Natural killer cell (primary cell): Measurements from ENCODE around the gene F12. TPM values are rescaled to one million over a fixed set of nuclear protein-coding genes. Genes with fewer than 3 reads are reported as not detected.

ENCODE experiments used
- ATAC-seq, 3 donors: fragments of 150-1000 bp in 2 of 3; fragments of 200-7000 bp in 1 of 3; cut with Tn5 transposase; 1 replicate in 1 of 3; 2 replicates in 2 of 3; pipeline ENCODE4 v1.10.0; 2021; ENCODE audit warnings: mild to moderate bottlenecking in 2 of 3, moderate library complexity in 2 of 3
- DNase-seq, 2 donors: peaks; one replicate each; pipeline versions ENCODE4 v3.0.0 to v3.0.0-alpha.2; 2013 to 2021; ENCODE audit warnings: mixed read lengths in 1 of 2
- H3K27ac ChIP-seq: one replicate; pipeline ENCODE4 v1.5.1; 2013; ENCODE audit warnings: mild to moderate bottlenecking, low read length
- H3K27me3 ChIP-seq: one replicate; pipeline ENCODE4 v1.6.1; 2013; ENCODE audit warnings: low read length; ENCODE audit not compliant: control insufficient read depth, insufficient read depth
- H3K36me3 ChIP-seq: one replicate; pipeline ENCODE4 v1.6.1; 2013; ENCODE audit warnings: low read length; ENCODE audit not compliant: control insufficient read depth, insufficient read depth
- H3K4me1 ChIP-seq: one replicate; pipeline ENCODE4 v1.6.1; 2013; ENCODE audit warnings: low read length; ENCODE audit not compliant: control insufficient read depth, insufficient read depth
- H3K4me3 ChIP-seq: one replicate; pipeline ENCODE4 v1.5.1; 2013; ENCODE audit warnings: low read length
- H3K9me3 ChIP-seq: one replicate; pipeline ENCODE4 v1.6.1; 2013; ENCODE audit warnings: low read length; ENCODE audit not compliant: control insufficient read depth, insufficient read depth
- H3K27ac Mint-ChIP-seq, 2 donors: one replicate each; pipeline ENCODE4 v1.8.0; 2022; ENCODE audit warnings: mild to moderate bottlenecking in 2 of 2, mixed read lengths in 2 of 2, moderate library complexity in 1 of 2
- H3K27me3 Mint-ChIP-seq, 2 donors: one replicate each; pipeline ENCODE4 v1.8.0; 2022; ENCODE audit warnings: low read depth in 2 of 2, mixed read lengths in 2 of 2
- H3K36me3 Mint-ChIP-seq: one replicate; pipeline ENCODE4 v1.8.0; 2022; ENCODE audit warnings: mixed read lengths
- H3K4me1 Mint-ChIP-seq, 2 donors: one replicate each; pipeline ENCODE4 v1.8.0; 2022; ENCODE audit warnings: mixed read lengths in 2 of 2
- H3K4me3 Mint-ChIP-seq: one replicate; pipeline ENCODE4 v1.8.0; 2022; ENCODE audit warnings: mild to moderate bottlenecking, moderate library complexity, mixed read lengths
- H3K9me3 Mint-ChIP-seq, 2 donors: one replicate each; pipeline ENCODE4 v1.8.0; 2022; ENCODE audit warnings: mixed read lengths in 2 of 2
- CTCF ChIP-seq: fragments of 200-600 bp; IDR thresholded peaks from one replicate; pipeline ENCODE4 v1.8.0; 2022; ENCODE audit warnings: antibody characterized with exemption
- WGBS: methylation state at CpG from one replicate; pipeline ENCODE4 v1.1.7; 2013; ENCODE audit warnings: missing lambda C conversion rate; ENCODE audit not compliant: insufficient coverage; 5-methylcytosine and 5-hydroxymethylcytosine counted together
- intact Hi-C: fragments of 100-400 bp; cut with micrococcal nuclease; formaldehyde crosslinking; loops from one replicate; pipeline ENCODE4 v1.14.2; 2022
- total RNA-seq, 4 donors: library from RNA; stranded (reverse); fragments of 120-200 nt in 1 of 4; gene quantifications; one replicate each; pipeline versions ENCODE4 v1.2.3 to v1.2.4, GENCODE V29; 2013 to 2022

F12 gene
- total RNA-seq, 3 donors from 2014 or later (not counting 1 experiment from before 2014, with no cell fraction given): 0.66 to 1.7 (median 0.93) TPM

GRCh38 chr5:177363565-177363964 is 45.8 kb downstream of the F12 start:
- no peaks in the 10 kb centered on the region for H3K27me3 ChIP-seq
- peak overlapping the region; percentile 37 for H3K4me3 Mint-ChIP-seq
- H3K36me3 Mint-ChIP-seq: no peaks in the 10 kb centered on the region
- TF ChIP-seq CTCF: no peak
- peaks cover 40% of the 10 kb centered on the region for H3K36me3 ChIP-seq
- H3K9me3 ChIP-seq: no peaks in the 10 kb centered on the region
- H3K27me3 Mint-ChIP-seq: no peaks in the 10 kb centered on the region
- DNase-seq: no peak
- 71% methylated on average over 9 of the region's 10 CpGs for WGBS
- no peak overlapping the region for H3K27ac Mint-ChIP-seq
- H3K4me1 Mint-ChIP-seq: peaks cover 31 to 57% of the 10 kb centered on the region in 2 donors
- no peaks in the 10 kb centered on the region for H3K9me3 Mint-ChIP-seq
- no peak for ATAC-seq
- intact Hi-C loops: loop anchor here (5.0 kb wide), 1 partner anchor 36 kb away; no protein-coding TSS in a partner anchor
- H3K4me1 ChIP-seq: peaks cover 58% of the 10 kb centered on the region
- no peak overlapping the region for H3K4me3 ChIP-seq
- H3K27ac ChIP-seq: no peak overlapping the region

- ATAC-seq (peak; percentile 77 to 89 (median 86)), DNase-seq (peak; percentile 47 to 90)
- Histone ChIP-seq H3K4me3 (peak overlapping the region; percentile 29), H3K36me3 (peaks cover 33% of the 10 kb centered on the region), H3K27ac (peak overlapping the region; percentile 40), H3K4me1 (peaks cover 65% of the 10 kb centered on the region), H3K27me3 (no peaks in the 10 kb centered on the region), H3K9me3 (no peaks in the 10 kb centered on the region)
- WGBS: 8% methylated on average over 59 of the region's 59 CpGs
- no peaks in the 10 kb centered on the region for H3K27me3 Mint-ChIP-seq
- H3K36me3 Mint-ChIP-seq: no peaks in the 10 kb centered on the region
- H3K4me1 Mint-ChIP-seq: peaks cover 28 to 60% of the 10 kb centered on the region in 2 donors
- H3K9me3 Mint-ChIP-seq: no peaks in the 10 kb centered on the region
- intact Hi-C loops: loop anchor here (5.0 kb wide), 1 partner anchor 36 kb away; no protein-coding TSS in a partner anchor
- peak overlapping the region; percentile 29 to 85 for H3K27ac Mint-ChIP-seq
- peak overlapping the region; percentile 78 for H3K4me3 Mint-ChIP-seq
- no peak for TF ChIP-seq CTCF
Measured at GRCh38 chr5:177362610-177363507, 46.5 kb downstream of the F12 start.

- 71% methylated on average over 7 of the region's 8 CpGs for WGBS
- H3K36me3 ChIP-seq: peaks cover 27% of the 10 kb centered on the region
- peak overlapping the region; percentile 40 for H3K27ac ChIP-seq
Measured at GRCh38 chr5:177362292-177362609, 47.1 kb downstream of the F12 start.

More at GRCh38 chr5:177362292-177362609, 47.1 kb downstream of the F12 start:
- intact Hi-C loops: loop anchor here (5.0 kb wide), 1 partner anchor 35 kb away; no protein-coding TSS in a partner anchor
- Mint-ChIP-seq H3K27ac (peak overlapping the region; percentile 29 to 85), H3K36me3 (no peaks in the 10 kb centered on the region), H3K27me3 (no peaks in the 10 kb centered on the region), H3K9me3 (no peaks in the 10 kb centered on the region), H3K4me3 (peak overlapping the region; percentile 78), H3K4me1 (peaks cover 34 to 66% of the 10 kb centered on the region in 2 donors)
- Histone ChIP-seq H3K27me3 (no peaks in the 10 kb centered on the region), H3K4me3 (no peak overlapping the region), H3K9me3 (no peaks in the 10 kb centered on the region), H3K4me1 (peaks cover 69% of the 10 kb centered on the region)
- TF ChIP-seq CTCF: no peak
- DNase-seq (no peak), ATAC-seq (no peak)
